ENCODE measurements around the gene FAP. TPM values are rescaled to one million over a fixed set of nuclear protein-coding genes. Genes with fewer than 3 reads are reported as not detected.

The FAP gene
- total RNA-seq, 1 experiment from 2014 or later: not detected

- H3K9me2 ChIP-seq (ENCODE audit: insufficient read depth): no peaks in the 10 kb centered on the region
- no peak for DNase-seq
- no peaks in the 10 kb centered on the region for H4K20me1 ChIP-seq (ENCODE audit: insufficient read depth)
- no peaks in the 10 kb centered on the region for H3F3A ChIP-seq (ENCODE audit: insufficient read depth, low read depth)
- ChIA-PET POLR2A (ENCODE audit: unreplicated experiment) (no interaction called here), CTCF (interaction anchor here (0.6 to 0.9 kb wide), 2 partner anchors 119 to 180 kb away, joined by 3 to 7 read pairs; no protein-coding TSS in a partner anchor)
- H3K4me1 ChIP-seq (replicated peaks; ENCODE audit: insufficient read depth): no peaks in the 10 kb centered on the region
- H3K27ac ChIP-seq: no peak overlapping the region
- H3K27me3 ChIP-seq (ENCODE audit: insufficient read depth, low read depth): no peaks in the 10 kb centered on the region
- H3K4me3 ChIP-seq: no peak overlapping the region
- H3K36me3 ChIP-seq (ENCODE audit: low read depth): no peaks in the 10 kb centered on the region
- H3K4me2 ChIP-seq: no peak overlapping the region
- TF ChIP-seq CTCF (conservative IDR thresholded peaks at IDR 0.05): no peak
- TF ChIP-seq EZH2 (IDR thresholded peaks at IDR 0.05; ENCODE audit: low read depth): no peak
- H3K9me3 ChIP-seq (ENCODE audit: insufficient read depth, low read depth): no peaks in the 10 kb centered on the region
- no TSS peak for BruUV-seq (replicated peaks)
- H3K79me2 ChIP-seq (ENCODE audit: low read depth): no peaks in the 10 kb centered on the region
- intact Hi-C loops (cut with micrococcal nuclease; ENCODE audit: unreplicated experiment): no loop called here
- no peak overlapping the region for H2AFZ ChIP-seq
These were observed 116.7 kb downstream of the FAP start for GRCh38 chr2:162126527-162126926.

GRCh38 chr2:162126111-162126519 lies 117.1 kb downstream of the FAP start:
- Histone ChIP-seq H3K27ac (no peak overlapping the region), H4K20me1 (ENCODE audit: insufficient read depth) (no peaks in the 10 kb centered on the region), H3K27me3 (ENCODE audit: insufficient read depth, low read depth) (no peaks in the 10 kb centered on the region), H3K9me2 (ENCODE audit: insufficient read depth) (no peaks in the 10 kb centered on the region), H3K9me3 (ENCODE audit: insufficient read depth, low read depth) (no peaks in the 10 kb centered on the region), H3F3A (ENCODE audit: insufficient read depth, low read depth) (no peaks in the 10 kb centered on the region), H2AFZ (no peak overlapping the region), H3K36me3 (ENCODE audit: low read depth) (no peaks in the 10 kb centered on the region), H3K4me3 (no peak overlapping the region), H3K4me1 (replicated peaks; ENCODE audit: insufficient read depth) (no peaks in the 10 kb centered on the region), H3K79me2 (ENCODE audit: low read depth) (no peaks in the 10 kb centered on the region), H3K4me2 (no peak overlapping the region)
- POLR2A ChIA-PET (ENCODE audit: unreplicated experiment): interaction anchor here (0.7 kb wide), 1 partner anchor 82 kb away, joined by 3 read pairs; no protein-coding TSS in a partner anchor
- TF ChIP-seq CTCF (conservative IDR thresholded peaks at IDR 0.05) (no peak), EZH2 (IDR thresholded peaks at IDR 0.05; ENCODE audit: low read depth) (no peak)
- intact Hi-C loops (cut with micrococcal nuclease; ENCODE audit: unreplicated experiment): no loop called here
- CTCF ChIA-PET: interaction anchor here (0.6 to 0.9 kb wide), 2 partner anchors 118 to 179 kb away, joined by 3 to 7 read pairs; no protein-coding TSS in a partner anchor
- no TSS peak for BruUV-seq (replicated peaks)
- DNase-seq: no peak

- Histone ChIP-seq H3K9me2 (ENCODE audit: insufficient read depth) (no peaks in the 10 kb centered on the region), H3K4me2 (no peak overlapping the region), H3K27ac (no peak overlapping the region), H4K20me1 (ENCODE audit: insufficient read depth) (no peaks in the 10 kb centered on the region), H3K4me3 (no peak overlapping the region), H3K9me3 (ENCODE audit: insufficient read depth, low read depth) (no peaks in the 10 kb centered on the region), H3K4me1 (replicated peaks; ENCODE audit: insufficient read depth) (no peaks in the 10 kb centered on the region), H2AFZ (no peak overlapping the region), H3K27me3 (ENCODE audit: insufficient read depth, low read depth) (no peaks in the 10 kb centered on the region), H3F3A (ENCODE audit: insufficient read depth, low read depth) (no peaks in the 10 kb centered on the region), H3K36me3 (ENCODE audit: low read depth) (no peaks in the 10 kb centered on the region), H3K79me2 (ENCODE audit: low read depth) (no peaks in the 10 kb centered on the region)
- intact Hi-C loops (cut with micrococcal nuclease; ENCODE audit: unreplicated experiment): loop anchor here (2.0 kb wide), 1 partner anchor 118 kb away; no protein-coding TSS in a partner anchor
- TF ChIP-seq EZH2 (IDR thresholded peaks at IDR 0.05; ENCODE audit: low read depth): no peak
- TF ChIP-seq CTCF (conservative IDR thresholded peaks at IDR 0.05): no peak
- ChIA-PET CTCF (no interaction called here), POLR2A (ENCODE audit: unreplicated experiment) (no interaction called here)
- BruUV-seq (replicated peaks): no TSS peak
- no peak for DNase-seq
These were observed 118.1 kb downstream of the FAP start for GRCh38 chr2:162125138-162125537.

Measured in PC-9 (cell line).